Measurements from ENCODE around the gene PYCARD.

GRCh38 chr16:31202414-31203375 is at the start of gene PYCARD:
- TF ChIP-seq CTCF (IDR thresholded peaks at IDR 0.05) (no peak), POLR2A (IDR thresholded peaks at IDR 0.05) (peak in 1 of 4 donors; percentile 63), EP300 (IDR thresholded peaks at IDR 0.05) (no peak), POLR2AphosphoS5 (IDR thresholded peaks at IDR 0.05) (peak in 1 of 2 donors; percentile 24)
